Transverse colon (tissue), 4 donors: ENCODE results near the gene SPACA6. TPM values are rescaled to one million over a fixed set of nuclear protein-coding genes. Genes with fewer than 3 reads are reported as not detected.

ENCODE experiments used
- DNase-seq: peaks from one replicate; pipeline ENCODE4 v3.0.0-alpha.2; 2019
- H3K27ac ChIP-seq, 4 donors: fragments of 200-600 bp; sonication (generic); 2 replicates each; pipeline ENCODE4 v1.5.1; 2016 to 2018; ENCODE audit warnings: inconsistent platforms in 4 of 4
- H3K27me3 ChIP-seq: fragments of 200-600 bp; sonication (generic); 2 replicates; pipeline ENCODE4 v1.5.1; 2017; ENCODE audit warnings: inconsistent platforms
- H3K36me3 ChIP-seq, 4 donors: fragments of 200-600 bp; sonication (generic); 2 replicates each; pipeline ENCODE4 v1.5.1; 2017 to 2019; ENCODE audit warnings: inconsistent platforms in 4 of 4
- H3K4me1 ChIP-seq, 4 donors: fragments of 200-600 bp; sonication (generic); 2 replicates each; pipeline ENCODE4 v1.5.1; 2017 to 2020; ENCODE audit warnings: inconsistent platforms in 4 of 4
- H3K4me3 ChIP-seq, 4 donors: fragments of 200-600 bp; sonication (generic); 1 replicate in 1 of 4; 2 replicates in 3 of 4; pipeline versions ENCODE4 v1.5.1 to v1.6.1; 2017 to 2019; ENCODE audit warnings: inconsistent platforms in 4 of 4
- H3K9me3 ChIP-seq, 2 donors: fragments of 200-600 bp; sonication (generic); 2 replicates each; pipeline ENCODE4 v1.5.1; 2017 to 2019; ENCODE audit warnings: inconsistent platforms in 2 of 2
- CTCF ChIP-seq, 5 experiments: fragments of 200-600 bp in 3 of 5; fragments of 450-650 bp in 2 of 5; sonication (generic) in 3 of 5; IDR thresholded peaks; 1 replicate in 2 of 5; 2 replicates in 3 of 5; pipeline ENCODE4 v1.5.1; 2016 to 2017; ENCODE audit warnings: antibody characterized with exemption in 5 of 5, inconsistent platforms in 3 of 5, mild to moderate bottlenecking in 2 of 5, moderate library complexity in 1 of 5
- EP300 ChIP-seq: sonication (generic); formaldehyde crosslinking; IDR thresholded peaks from one replicate; pipeline ENCODE4 v1.6.1; 2017; ENCODE audit warnings: antibody characterized with exemption, low read depth
- POLR2A ChIP-seq: fragments of 450-650 bp; IDR thresholded peaks from one replicate; pipeline ENCODE4 v1.6.1; 2016; ENCODE audit warnings: antibody characterized with exemption, mild to moderate bottlenecking, moderate library complexity
- POLR2AphosphoS5 ChIP-seq, 3 donors: sonication (generic); formaldehyde crosslinking; IDR thresholded peaks; one replicate each; pipeline ENCODE4 v1.6.1; 2016; ENCODE audit warnings: antibody characterized with exemption in 3 of 3
- WGBS, 2 donors: methylation state at CpG; one replicate each; pipeline ENCODE4 v1.1.5; 2018; ENCODE audit warnings: low coverage in 1 of 2; 5-methylcytosine and 5-hydroxymethylcytosine counted together
- in situ Hi-C, 4 donors: fragments of 200-750 bp; cut with MboI; loops; one replicate each; pipeline versions ENCODE4 v1.15.0 to v1.15.1; 2017; ENCODE audit warnings: low sequenced_read_pairs in 3 of 4, low pct_ligation_motif_present in 1 of 4, low pct_unique_long_range_greater_than_20kb in 1 of 4
- intact Hi-C: fragments of 100-400 bp; cut with DNase I; formaldehyde crosslinking; loops from one replicate; pipeline ENCODE4 v1.15.1; 2023; ENCODE audit warnings: low total_unique reads
- total RNA-seq, 4 donors: library from RNA; depleted of rRNA; stranded (reverse); fragments of >200 nt; gene quantifications; one replicate each; pipeline ENCODE4 v1.1.0, GENCODE V29; 2016

Gene SPACA6
- total RNA-seq, 4 donors from 2014 or later: 2.3 to 25.1 (median 12.4) TPM

- H3K27me3 ChIP-seq: no peaks in the 10 kb centered on the region
- no peak overlapping the region for H3K27ac ChIP-seq
- 80 to 100% methylated on average over 1 to 2 of the region's 2 CpGs for WGBS, 2 donors
- intact Hi-C loops (no loop called here), in situ Hi-C loops (no loop called here)
- TF ChIP-seq POLR2A (no peak), EP300 (no peak), POLR2AphosphoS5 (IDR thresholded peaks at IDR 0.05) (no peak), CTCF (IDR thresholded peaks at IDR 0.05) (no peak)
- H3K9me3 ChIP-seq: no peaks in the 10 kb centered on the region
- no peak overlapping the region for H3K4me3 ChIP-seq
- H3K36me3 ChIP-seq: no peaks in the 10 kb centered on the region
- DNase-seq: no peak
- peaks cover under 1 to 3% (median 2%) of the 10 kb centered on the region in 4 donors for H3K4me1 ChIP-seq
Measured at GRCh38 chr19:51710163-51710562, 17.0 kb downstream of the SPACA6 start.

GRCh38 chr19:51711702-51712101 is 18.6 kb downstream of the SPACA6 start:
- TF ChIP-seq EP300 (no peak), POLR2A (no peak), POLR2AphosphoS5 (IDR thresholded peaks at IDR 0.05) (no peak)
- WGBS, 2 donors: 33 to 83% methylated on average over 1 of the region's 1 CpG
- in situ Hi-C loops: no loop called here
- no peaks in the 10 kb centered on the region for H3K36me3 ChIP-seq
- no peaks in the 10 kb centered on the region for H3K4me1 ChIP-seq
- DNase-seq: no peak
- H3K27me3 ChIP-seq: no peaks in the 10 kb centered on the region
- H3K4me3 ChIP-seq: no peak overlapping the region
- intact Hi-C loops: no loop called here
- H3K9me3 ChIP-seq: no peaks in the 10 kb centered on the region
- H3K27ac ChIP-seq: no peak overlapping the region

- Histone ChIP-seq H3K27me3 (peaks cover 1% of the 10 kb centered on the region), H3K4me1 (no peaks in the 10 kb centered on the region), H3K27ac (no peak overlapping the region), H3K4me3 (no peak overlapping the region), H3K9me3 (no peaks in the 10 kb centered on the region), H3K36me3 (no peaks in the 10 kb centered on the region)
- WGBS, 2 donors: 46 to 47% methylated on average over 5 to 9 of the region's 9 CpGs
- no peak for DNase-seq
- intact Hi-C loops (no loop called here), in situ Hi-C loops (no loop called here)
- no peak for TF ChIP-seq EP300
- no peak for TF ChIP-seq POLR2AphosphoS5 (IDR thresholded peaks at IDR 0.05)
- peak in 4 of 5 experiments; percentile 16 to 32 (median 22) for TF ChIP-seq CTCF (IDR thresholded peaks at IDR 0.05)
- no peak for TF ChIP-seq POLR2A
Measured at GRCh38 chr19:51712461-51713081, 19.4 kb downstream of the SPACA6 start.

- intact Hi-C loops: no loop called here
- WGBS, 2 donors: 93% methylated on average over 63 of the region's 74 CpGs; no CpG with 5 or more reads in 1 of the 2 donors
- in situ Hi-C loops: no loop called here
Measured at GRCh38 chr19:51713319-51714285, 20.5 kb downstream of the SPACA6 start.

More at GRCh38 chr19:51713319-51714285, 20.5 kb downstream of the SPACA6 start:
- Histone ChIP-seq H3K36me3 (no peaks in the 10 kb centered on the region), H3K4me3 (no peak overlapping the region), H3K4me1 (no peaks in the 10 kb centered on the region), H3K27me3 (peaks cover 10% of the 10 kb centered on the region), H3K9me3 (no peaks in the 10 kb centered on the region), H3K27ac (no peak overlapping the region)
- TF ChIP-seq EP300: no peak
- TF ChIP-seq POLR2A: no peak
- TF ChIP-seq CTCF (IDR thresholded peaks at IDR 0.05): no peak
- no peak for TF ChIP-seq POLR2AphosphoS5 (IDR thresholded peaks at IDR 0.05)
- DNase-seq: no peak
